Mesenteric fat pad (tissue), 1 donor: ENCODE measurements around the gene GRIN3A. TPM values are rescaled to one million over a fixed set of nuclear protein-coding genes. Genes with fewer than 3 reads are reported as not detected.

Experiments used
- DNase-seq: peaks from one replicate; pipeline ENCODE4 v3.0.0-alpha.2; 2020; ENCODE audit warnings: low spot score
- total RNA-seq: library from RNA; stranded (reverse); fragmentation: NEBNext Ultra II Directional; extraction: Animal tissue kit (Norgen Biotek cat#: 25700); gene quantifications from one replicate; pipeline ENCODE4 v1.2.1, GENCODE V29; 2021
- donor health status: DM: yes; HTN: yes; CAD: no.

Gene GRIN3A
- total RNA-seq, 1 donor from 2014 or later = 0.06 TPM

GRCh38 chr9:101530076-101530711, 208.3 kb downstream of the GRIN3A start:
- DNase-seq = no peak

DNA sequence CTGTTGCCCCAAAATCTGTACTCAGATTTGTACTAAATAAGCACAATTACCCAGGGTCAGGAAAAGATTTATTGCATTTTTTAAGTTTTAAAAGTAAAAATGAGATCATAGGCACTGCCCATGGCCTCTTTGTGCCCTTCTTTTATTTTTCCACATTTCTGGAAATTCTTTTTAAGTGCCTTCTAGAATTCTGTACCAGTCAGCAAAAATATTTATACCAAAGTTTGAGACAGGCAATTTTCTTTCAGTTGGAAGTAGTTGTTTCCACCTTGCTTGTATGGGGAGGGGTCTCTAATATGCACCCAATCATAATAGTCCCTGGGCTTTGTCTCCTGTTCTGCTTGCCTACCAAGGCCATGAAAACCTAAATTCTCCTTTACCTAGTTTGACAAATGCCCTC, 210.4 kb downstream of the GRIN3A start:
- no peak for DNase-seq

DNA sequence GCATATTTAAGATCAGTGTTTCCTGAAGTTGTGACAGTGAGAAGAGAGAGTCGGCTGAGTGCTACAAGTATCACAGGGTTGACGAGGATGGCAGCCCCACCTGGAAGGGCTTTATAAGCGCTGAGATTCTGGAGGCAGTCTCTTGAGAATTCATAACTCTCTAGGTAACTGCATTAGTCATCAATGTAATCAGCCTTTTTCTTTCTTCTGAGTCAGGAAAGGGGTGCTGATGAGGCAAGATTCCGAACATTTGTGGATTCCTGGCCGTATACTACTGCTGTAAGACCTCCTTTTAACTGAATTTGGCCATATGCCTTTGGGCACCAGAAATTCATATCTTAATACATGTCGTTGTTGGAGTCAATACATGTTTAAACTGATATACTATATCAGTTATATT, 211.4 kb downstream of the GRIN3A start:
- no peak for DNase-seq

- DNase-seq = no peak
Measured at GRCh38 chr9:101524371-101524770, 214.1 kb downstream of the GRIN3A start.

Other genes starting within 250 kb of the GRIN3A start
- gene RNF20, start 204.8 kb downstream of the GRIN3A start, total RNA-seq = 34.2 TPM
- gene PPP3R2, start 143.7 kb downstream of the GRIN3A start, total RNA-seq = not detected